HG02588 (cell line): Measurements from ENCODE around the gene ABHD14A.
"Not testable (repeated sequence)": the region's sequence is repeated elsewhere in the genome, so short reads cannot be mapped to it uniquely, and the experiment has no call there.

Source experiments
- ATAC-seq: cut with Tn5 transposase; IDR thresholded peaks from one replicate; pipeline ENCODE4 v1.9.1; 2021; ENCODE audit warnings: mild to moderate bottlenecking, moderate library complexity; ENCODE audit not compliant: unreplicated experiment

Gene ABHD14A

GRCh38 chr3:51990501-51990971 is 15.7 kb downstream of the ABHD14A start:
- not testable (repeated sequence) for ATAC-seq

- ATAC-seq = no peak
Observed at GRCh38 chr3:51992017-51992682, 17.3 kb downstream of the ABHD14A start.

GRCh38 chr3:51993657-51994056 is 18.8 kb downstream of the ABHD14A start:
- ATAC-seq = not testable (repeated sequence)

- no peak for ATAC-seq
Observed at GRCh38 chr3:51994530-51994929, 19.7 kb downstream of the ABHD14A start.

- ATAC-seq = peak; percentile 75
Observed at GRCh38 chr3:51995346-51996163, 20.7 kb downstream of the ABHD14A start, which contains the start of gene RPL29. TSS of gene RPL29 (minus strand) at chr3:51995895. CDS start at chr3:51995461, 434 bp downstream.

GRCh38 chr3:51997172-51997571 is 22.3 kb downstream of the ABHD14A start:
- no peak for ATAC-seq

- no peak for ATAC-seq
Observed at GRCh38 chr3:51997935-51998596, 23.2 kb downstream of the ABHD14A start.

GRCh38 chr3:51998774-51999173 is 23.9 kb downstream of the ABHD14A start:
- no peak for ATAC-seq

- ATAC-seq = no peak
Observed at GRCh38 chr3:51999846-52000245, 25.0 kb downstream of the ABHD14A start.

GRCh38 chr3:52001443-52001974 is 26.6 kb downstream of the ABHD14A start:
- peak; percentile 80 for ATAC-seq

- ATAC-seq = no peak
Observed at GRCh38 chr3:52002748-52003147, 27.9 kb downstream of the ABHD14A start.

- no peak for ATAC-seq
Observed at GRCh38 chr3:52004163-52004787, 29.4 kb downstream of the ABHD14A start.

- ATAC-seq = no peak
Observed at GRCh38 chr3:52004906-52005395, 30.1 kb downstream of the ABHD14A start.

GRCh38 chr3:52005571-52005986 is 30.7 kb downstream of the ABHD14A start:
- no peak for ATAC-seq

- ATAC-seq = no peak
Observed at GRCh38 chr3:52006017-52006819, 31.4 kb downstream of the ABHD14A start.

- ATAC-seq = no peak
Observed at GRCh38 chr3:52006820-52007133, 31.9 kb downstream of the ABHD14A start.

GRCh38 chr3:52007291-52007690 is 32.4 kb downstream of the ABHD14A start:
- no peak for ATAC-seq

GRCh38 chr3:52010431-52010830 is 35.6 kb downstream of the ABHD14A start:
- ATAC-seq = no peak

GRCh38 chr3:52012699-52013098 is 37.8 kb downstream of the ABHD14A start:
- no peak for ATAC-seq
